ENCODE results near the gene TAF11L10.

DNA sequence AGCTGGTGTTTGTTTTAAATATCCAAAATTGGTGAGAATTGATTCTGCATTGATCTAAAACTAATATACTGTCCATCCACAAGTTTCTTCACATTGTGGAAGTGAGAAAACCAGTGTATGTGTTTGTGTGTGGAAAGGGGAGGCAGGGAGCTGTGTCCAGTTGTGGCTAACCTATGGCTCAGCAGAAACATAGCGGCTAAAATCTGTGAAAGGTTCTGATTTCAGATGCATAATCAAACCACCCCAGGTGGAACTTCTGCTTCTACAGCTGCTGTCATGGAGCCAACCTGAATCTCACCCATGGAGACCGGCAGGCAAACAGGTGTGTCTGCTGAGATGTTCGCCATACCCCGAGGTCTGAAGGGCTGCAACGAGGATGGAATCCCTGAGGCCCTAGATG lies 36.5 kb upstream of the TAF11L10 start, which contains the start of gene TAF11L14:
- TF ChIP-seq, protein P1, sequence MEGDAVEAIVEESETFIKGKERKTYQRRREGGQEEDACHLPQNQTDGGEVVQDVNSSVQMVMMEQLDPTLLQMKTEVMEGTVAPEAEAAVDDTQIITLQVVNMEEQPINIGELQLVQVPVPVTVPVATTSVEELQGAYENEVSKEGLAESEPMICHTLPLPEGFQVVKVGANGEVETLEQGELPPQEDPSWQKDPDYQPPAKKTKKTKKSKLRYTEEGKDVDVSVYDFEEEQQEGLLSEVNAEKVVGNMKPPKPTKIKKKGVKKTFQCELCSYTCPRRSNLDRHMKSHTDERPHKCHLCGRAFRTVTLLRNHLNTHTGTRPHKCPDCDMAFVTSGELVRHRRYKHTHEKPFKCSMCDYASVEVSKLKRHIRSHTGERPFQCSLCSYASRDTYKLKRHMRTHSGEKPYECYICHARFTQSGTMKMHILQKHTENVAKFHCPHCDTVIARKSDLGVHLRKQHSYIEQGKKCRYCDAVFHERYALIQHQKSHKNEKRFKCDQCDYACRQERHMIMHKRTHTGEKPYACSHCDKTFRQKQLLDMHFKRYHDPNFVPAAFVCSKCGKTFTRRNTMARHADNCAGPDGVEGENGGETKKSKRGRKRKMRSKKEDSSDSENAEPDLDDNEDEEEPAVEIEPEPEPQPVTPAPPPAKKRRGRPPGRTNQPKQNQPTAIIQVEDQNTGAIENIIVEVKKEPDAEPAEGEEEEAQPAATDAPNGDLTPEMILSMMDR (IDR thresholded peaks at IDR 0.05) = no peak
- TF ChIP-seq POLR2A (IDR thresholded peaks at IDR 0.05) = no peak
